ENCODE data around the gene TMEM100. TPM values are rescaled to one million over a fixed set of nuclear protein-coding genes. Genes with fewer than 3 reads are reported as not detected.

TMEM100 gene
- total RNA-seq, 2 experiments from 2014 or later = not detected

- TF ChIP-seq, protein P1, sequence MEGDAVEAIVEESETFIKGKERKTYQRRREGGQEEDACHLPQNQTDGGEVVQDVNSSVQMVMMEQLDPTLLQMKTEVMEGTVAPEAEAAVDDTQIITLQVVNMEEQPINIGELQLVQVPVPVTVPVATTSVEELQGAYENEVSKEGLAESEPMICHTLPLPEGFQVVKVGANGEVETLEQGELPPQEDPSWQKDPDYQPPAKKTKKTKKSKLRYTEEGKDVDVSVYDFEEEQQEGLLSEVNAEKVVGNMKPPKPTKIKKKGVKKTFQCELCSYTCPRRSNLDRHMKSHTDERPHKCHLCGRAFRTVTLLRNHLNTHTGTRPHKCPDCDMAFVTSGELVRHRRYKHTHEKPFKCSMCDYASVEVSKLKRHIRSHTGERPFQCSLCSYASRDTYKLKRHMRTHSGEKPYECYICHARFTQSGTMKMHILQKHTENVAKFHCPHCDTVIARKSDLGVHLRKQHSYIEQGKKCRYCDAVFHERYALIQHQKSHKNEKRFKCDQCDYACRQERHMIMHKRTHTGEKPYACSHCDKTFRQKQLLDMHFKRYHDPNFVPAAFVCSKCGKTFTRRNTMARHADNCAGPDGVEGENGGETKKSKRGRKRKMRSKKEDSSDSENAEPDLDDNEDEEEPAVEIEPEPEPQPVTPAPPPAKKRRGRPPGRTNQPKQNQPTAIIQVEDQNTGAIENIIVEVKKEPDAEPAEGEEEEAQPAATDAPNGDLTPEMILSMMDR (IDR thresholded peaks at IDR 0.05) = no peak
- no peaks in the 10 kb centered on the region for H3K4me1 Mint-ChIP-seq (ENCODE audit: low read depth)
- H3K27me3 Mint-ChIP-seq = peaks cover 10% of the 10 kb centered on the region
- CTCF ChIA-PET = interaction anchor here (0.9 to 1.2 kb wide), 2 partner anchors 165 to 1024 kb away, joined by 3 to 4 read pairs; no protein-coding TSS in a partner anchor
- POLR2A ChIA-PET = no interaction called here
- DNase-seq (no peak), ATAC-seq (no peak)
- no peak overlapping the region for H3K27ac Mint-ChIP-seq
- intact Hi-C loops (cut with micrococcal nuclease) = no loop called here
- H3K4me3 Mint-ChIP-seq = no peak overlapping the region
- no peaks in the 10 kb centered on the region for H3K9me3 Mint-ChIP-seq
- H3K36me3 Mint-ChIP-seq (ENCODE audit: low read depth) = no peaks in the 10 kb centered on the region
Observed at GRCh38 chr17:55691666-55692065, 31.0 kb downstream of the TMEM100 start.

GRCh38 chr17:55690105-55690508 is 32.6 kb downstream of the TMEM100 start:
- ATAC-seq = no peak
- ChIA-PET POLR2A (no interaction called here), CTCF (interaction anchor here (1.0 to 1.4 kb wide), 2 partner anchors 28 to 44 kb away, joined by 3 to 7 read pairs; no protein-coding TSS in a partner anchor)
- no peaks in the 10 kb centered on the region for H3K9me3 Mint-ChIP-seq
- no peak overlapping the region for H3K27ac Mint-ChIP-seq
- peaks cover 12% of the 10 kb centered on the region for H3K27me3 Mint-ChIP-seq
- no peak for DNase-seq
- no peaks in the 10 kb centered on the region for H3K4me1 Mint-ChIP-seq (ENCODE audit: low read depth)
- TF ChIP-seq, protein P1 (IDR thresholded peaks at IDR 0.05) = no peak
- intact Hi-C loops (cut with micrococcal nuclease) = no loop called here
- no peaks in the 10 kb centered on the region for H3K36me3 Mint-ChIP-seq (ENCODE audit: low read depth)
- H3K4me3 Mint-ChIP-seq = no peak overlapping the region

DNA sequence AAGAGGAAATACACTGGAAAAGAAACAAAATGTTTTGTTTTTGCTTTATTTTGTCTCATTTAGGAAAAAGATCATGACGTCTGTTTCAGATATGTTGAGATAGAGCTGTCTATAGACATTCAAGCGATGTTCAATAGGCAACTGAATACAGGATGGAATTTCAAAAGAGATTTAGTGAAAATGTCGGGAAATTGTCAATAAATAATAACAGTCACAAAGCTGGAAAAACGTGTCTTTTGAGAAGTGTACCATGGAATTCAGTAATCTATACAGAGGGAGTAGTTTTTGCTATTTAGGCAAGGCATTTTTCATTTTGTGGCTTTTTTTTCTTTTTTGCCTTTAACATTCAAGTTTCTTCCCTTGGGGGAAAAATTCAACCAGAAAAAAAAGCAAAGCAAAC is 33.0 kb downstream of the TMEM100 start:
- TF ChIP-seq, protein P1 (IDR thresholded peaks at IDR 0.05) = no peak
- no peak for ATAC-seq

DNA sequence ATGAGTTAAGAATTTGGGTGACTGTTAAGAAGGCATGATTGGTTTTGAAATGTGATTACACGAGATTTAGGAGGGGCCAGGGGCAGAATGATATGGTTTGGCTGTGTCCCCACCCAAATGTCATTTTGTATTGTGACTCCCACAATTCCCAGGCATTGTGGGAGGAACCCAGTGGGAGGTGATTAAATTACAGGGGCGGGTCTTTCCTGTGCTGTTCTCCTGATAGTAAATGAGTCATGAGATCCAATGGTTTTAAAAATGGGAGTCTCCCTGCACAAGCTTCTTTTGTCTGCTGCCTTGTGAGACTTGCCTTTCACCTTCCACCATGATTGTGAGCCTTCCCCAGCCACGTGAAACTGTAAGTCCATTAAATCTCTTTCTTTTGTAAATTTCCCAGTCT is 34.6 kb downstream of the TMEM100 start:
- no peaks in the 10 kb centered on the region for H3K4me1 Mint-ChIP-seq (ENCODE audit: low read depth)
- no peaks in the 10 kb centered on the region for H3K36me3 Mint-ChIP-seq (ENCODE audit: low read depth)
- H3K27me3 Mint-ChIP-seq = peaks cover 20% of the 10 kb centered on the region
- no peak overlapping the region for H3K4me3 Mint-ChIP-seq
- ChIA-PET POLR2A (no interaction called here), CTCF (no interaction called here)
- H3K9me3 Mint-ChIP-seq = no peaks in the 10 kb centered on the region
- intact Hi-C loops (cut with micrococcal nuclease) = no loop called here
- TF ChIP-seq, protein P1 (IDR thresholded peaks at IDR 0.05) = no peak
- DNase-seq = no peak
- no peak overlapping the region for H3K27ac Mint-ChIP-seq
- ATAC-seq = no peak

More for the DNA sequence above, 33.0 kb downstream of the TMEM100 start:
- Mint-ChIP-seq H3K9me3 (no peaks in the 10 kb centered on the region), H3K4me1 (ENCODE audit: low read depth) (no peaks in the 10 kb centered on the region), H3K4me3 (no peak overlapping the region), H3K27me3 (peaks cover 14% of the 10 kb centered on the region), H3K36me3 (ENCODE audit: low read depth) (no peaks in the 10 kb centered on the region), H3K27ac (no peak overlapping the region)
- ChIA-PET POLR2A (no interaction called here), CTCF (no interaction called here)
- intact Hi-C loops (cut with micrococcal nuclease) = no loop called here
- DNase-seq = no peak

DNA sequence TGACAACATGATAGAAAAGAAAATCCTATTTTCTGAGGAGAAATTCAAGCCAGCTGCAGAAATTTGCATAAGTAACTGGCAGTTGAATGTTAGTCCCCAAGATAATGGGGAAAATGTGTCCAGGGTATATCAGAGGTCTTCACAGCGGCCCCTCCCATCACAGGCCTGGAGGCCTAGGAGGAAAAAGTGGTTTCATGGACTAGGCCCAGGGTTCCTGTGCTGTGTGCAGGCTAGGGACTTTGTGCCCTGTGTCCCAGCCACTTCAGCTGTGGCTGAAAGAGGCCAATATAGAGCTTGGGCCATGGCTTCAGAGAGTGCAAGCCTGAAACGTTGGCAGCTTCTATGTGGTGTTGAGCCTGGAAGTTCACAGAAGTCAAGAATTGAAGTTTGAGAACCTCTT is 35.6 kb downstream of the TMEM100 start:
- no peak for ATAC-seq
- TF ChIP-seq, protein P1 (IDR thresholded peaks at IDR 0.05) = no peak
- Mint-ChIP-seq H3K4me1 (ENCODE audit: low read depth) (no peaks in the 10 kb centered on the region), H3K27ac (no peak overlapping the region), H3K9me3 (no peaks in the 10 kb centered on the region), H3K27me3 (peaks cover 23% of the 10 kb centered on the region), H3K36me3 (ENCODE audit: low read depth) (no peaks in the 10 kb centered on the region), H3K4me3 (no peak overlapping the region)
- intact Hi-C loops (cut with micrococcal nuclease) = no loop called here
- CTCF ChIA-PET = no interaction called here
- DNase-seq = no peak
- POLR2A ChIA-PET = no interaction called here

All from activated CD8-positive, alpha-beta T cell treated with anti-CD3 and anti-CD28 coated beads for 36 hours (primary cell).